Measurements from ENCODE around the gene IRF4.

Gene IRF4

DNA sequence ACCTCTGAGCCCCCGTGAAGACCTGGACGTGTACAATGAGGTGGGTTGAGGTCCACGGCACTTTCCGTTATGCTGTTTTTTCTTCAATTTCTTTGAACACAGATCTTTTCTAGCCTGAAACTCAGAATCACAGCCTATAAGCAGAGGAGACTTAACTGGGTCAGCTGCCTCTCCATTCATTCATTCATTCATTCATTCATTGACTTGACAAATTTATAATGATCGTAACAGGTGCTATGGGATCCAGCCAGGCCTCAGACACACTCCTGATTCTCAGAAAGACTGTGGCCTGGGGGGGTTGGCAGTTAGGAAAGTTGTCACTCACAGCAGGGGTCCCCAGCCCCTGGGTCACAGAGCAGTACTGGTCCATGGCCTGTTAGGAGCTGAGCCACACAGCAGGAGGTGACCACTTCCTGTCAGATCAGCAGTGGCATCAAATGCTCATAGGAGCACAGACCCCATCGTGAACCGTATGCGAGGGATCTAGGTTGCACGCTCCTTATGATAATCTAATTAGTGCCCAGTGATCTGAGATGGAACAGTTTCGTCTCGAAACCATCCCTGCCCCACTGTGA, 38.6 kb upstream of the IRF4 start:
- Histone ChIP-seq H3K27ac (ENCODE audit: extremely low read depth, low read depth, low read length) (no peak overlapping the region), H3K4me3 (ENCODE audit: low read depth, low read length) (no peak overlapping the region), H3K36me3 (ENCODE audit: control insufficient read depth in 2 of 2, insufficient read depth in 1 of 2, low read length in 2 of 2) (peaks cover 0 to 2% of the 10 kb centered on the region in 2 experiments; a peak in 1 of 3 replicates), H3K4me1 (ENCODE audit: control insufficient read depth, insufficient read depth, low read length) (0 out of 2 replicates have a peak, but pooled peaks cover 3% of the 10 kb centered on the region), H3K9me3 (ENCODE audit: control insufficient read depth, insufficient read depth, low read depth, low read length) (no peaks in the 10 kb centered on the region)
- POLR2A ChIA-PET, result no interaction called here
- CTCF ChIA-PET, result interaction anchor here (0.6 to 1.3 kb wide), 3 partner anchors 9 to 34 kb away, joined by 3 to 4 read pairs (median 3); no protein-coding TSS in a partner anchor
- TF ChIP-seq ZIC2 (tag by site-specific recombination; IDR thresholded peaks at IDR 0.05) (peak; percentile 59), ZNF394 (tag by site-specific recombination; IDR thresholded peaks at IDR 0.05; ENCODE audit: borderline replicate concordance) (no peak), KLF10 (tag by site-specific recombination; IDR thresholded peaks at IDR 0.05) (no peak), TCF7L2 (IDR thresholded peaks at IDR 0.05; ENCODE audit: borderline replicate concordance, low read depth, low read length) (no peak)

DNA sequence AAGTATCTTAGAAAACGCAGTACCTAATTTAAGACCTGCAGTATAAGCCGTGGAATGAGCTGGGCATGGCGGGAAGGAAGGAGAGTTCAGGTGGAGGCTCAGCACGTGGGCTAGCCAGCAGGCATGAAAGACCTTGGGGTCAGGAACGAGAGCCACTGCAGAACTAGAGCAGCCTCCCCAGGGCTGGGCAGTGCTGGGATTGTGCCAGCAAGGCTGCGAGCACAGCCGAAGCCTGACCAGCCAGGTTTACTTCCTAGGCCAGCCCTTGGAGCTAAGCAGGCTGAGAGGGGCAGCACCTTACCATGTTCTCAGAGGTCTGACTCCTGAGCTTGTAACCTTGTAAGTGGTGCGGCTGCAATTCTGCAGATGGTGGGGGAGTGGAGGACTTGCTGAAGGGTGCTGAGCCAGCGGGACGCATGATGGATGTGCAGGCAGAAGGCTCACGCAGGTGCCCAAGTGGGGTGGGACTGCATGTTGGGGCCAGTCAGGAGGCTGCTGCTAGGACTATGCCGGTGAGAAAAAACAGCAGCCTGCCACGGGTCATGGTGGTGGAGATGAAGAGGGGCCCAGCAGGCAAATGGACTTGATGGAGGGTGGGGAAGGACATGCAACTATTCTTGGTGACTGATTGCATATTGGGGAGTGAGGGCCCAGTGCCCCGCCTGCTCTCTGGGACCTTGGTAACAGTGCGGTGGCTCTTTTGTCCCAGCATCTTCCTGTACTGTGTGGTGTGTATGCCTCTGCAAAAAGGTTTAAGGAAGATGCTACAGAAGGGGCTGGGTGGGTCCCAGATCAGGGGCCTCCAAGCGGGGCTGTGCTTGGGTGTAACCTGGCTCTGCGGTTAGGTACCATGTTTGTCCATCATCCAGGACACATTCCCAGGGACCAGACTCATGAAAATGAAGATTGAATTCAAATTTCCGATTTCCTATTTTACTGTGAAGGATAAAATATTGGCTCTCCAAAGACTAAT, 37.6 kb upstream of the IRF4 start:
- TF ChIP-seq HOXD13 (CRISPR knock-in tag; IDR thresholded peaks at IDR 0.05; ENCODE audit: borderline replicate concordance) (0 out of 2 replicates have a peak, but pooled peaks have one; percentile 9), ZNF548 (tag by site-specific recombination; IDR thresholded peaks at IDR 0.05) (0 out of 2 replicates have a peak, but pooled peaks have one; percentile 13), HOXA7 (CRISPR knock-in tag; IDR thresholded peaks at IDR 0.05; ENCODE audit: borderline replicate concordance) (no peak)
- CTCF ChIA-PET, result interaction anchor here (0.6 to 0.8 kb wide), 2 partner anchors 8 to 35 kb away, joined by 3 read pairs; no protein-coding TSS in a partner anchor
- Histone ChIP-seq H3K4me3 (ENCODE audit: low read depth, low read length) (no peak overlapping the region), H3K36me3 (ENCODE audit: control insufficient read depth in 2 of 2, insufficient read depth in 1 of 2, low read length in 2 of 2) (no peaks in the 10 kb centered on the region), H3K27ac (ENCODE audit: extremely low read depth, low read depth, low read length) (no peak overlapping the region), H3K4me1 (ENCODE audit: control insufficient read depth, insufficient read depth, low read length) (0 out of 2 replicates have a peak, but pooled peaks cover 3% of the 10 kb centered on the region), H3K9me3 (ENCODE audit: control insufficient read depth, insufficient read depth, low read depth, low read length) (no peaks in the 10 kb centered on the region)
- POLR2A ChIA-PET, result no interaction called here

DNA sequence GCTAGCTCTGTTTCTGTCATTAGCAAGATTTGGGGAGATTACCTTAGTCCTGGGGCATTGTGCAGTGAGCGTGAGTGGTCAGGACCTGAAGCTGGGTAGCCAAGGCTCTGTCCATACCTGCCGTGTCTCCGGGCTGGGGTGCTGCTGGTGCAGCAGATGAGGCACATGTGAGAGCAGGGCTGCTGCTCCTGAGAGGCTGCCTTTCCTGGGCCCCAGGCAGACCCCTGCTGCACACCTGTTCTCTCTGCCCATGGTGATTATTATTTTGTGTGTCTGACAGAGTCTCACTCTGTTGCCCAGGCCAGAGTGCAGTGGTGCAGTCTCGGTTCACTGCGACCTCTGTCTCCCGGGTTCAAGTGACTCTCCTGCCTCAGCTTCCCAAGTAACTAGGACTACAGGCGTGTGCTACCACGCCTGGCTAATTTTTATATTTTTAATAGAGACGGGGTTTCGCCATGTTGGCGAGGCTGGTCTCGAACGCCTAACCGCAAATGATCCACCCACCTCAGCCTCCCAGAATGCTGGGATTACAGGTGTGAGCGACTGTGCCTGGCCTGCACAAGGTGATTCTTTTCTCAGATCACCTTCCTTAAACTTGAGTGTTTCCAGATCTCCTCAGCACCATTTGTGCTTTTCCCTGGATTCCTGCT, 36.8 kb upstream of the IRF4 start:
- Histone ChIP-seq H3K4me3 (ENCODE audit: low read depth, low read length) (no peak overlapping the region), H3K4me1 (ENCODE audit: control insufficient read depth, insufficient read depth, low read length) (0 out of 2 replicates have a peak, but pooled peaks cover 3% of the 10 kb centered on the region), H3K9me3 (ENCODE audit: control insufficient read depth, insufficient read depth, low read depth, low read length) (no peaks in the 10 kb centered on the region), H3K27ac (ENCODE audit: extremely low read depth, low read depth, low read length) (no peak overlapping the region), H3K36me3 (ENCODE audit: control insufficient read depth in 2 of 2, insufficient read depth in 1 of 2, low read length in 2 of 2) (no peaks in the 10 kb centered on the region)
- ChIA-PET POLR2A (no interaction called here), CTCF (interaction anchor here (0.8 kb wide), 1 partner anchor 10 kb away, joined by 5 read pairs; no protein-coding TSS in a partner anchor)
- TF ChIP-seq ZNF768 (tag by site-specific recombination; IDR thresholded peaks at IDR 0.05), result no peak
- TF ChIP-seq ZNF140 (tag by site-specific recombination; IDR thresholded peaks at IDR 0.05), result no peak
- TF ChIP-seq, protein P1, sequence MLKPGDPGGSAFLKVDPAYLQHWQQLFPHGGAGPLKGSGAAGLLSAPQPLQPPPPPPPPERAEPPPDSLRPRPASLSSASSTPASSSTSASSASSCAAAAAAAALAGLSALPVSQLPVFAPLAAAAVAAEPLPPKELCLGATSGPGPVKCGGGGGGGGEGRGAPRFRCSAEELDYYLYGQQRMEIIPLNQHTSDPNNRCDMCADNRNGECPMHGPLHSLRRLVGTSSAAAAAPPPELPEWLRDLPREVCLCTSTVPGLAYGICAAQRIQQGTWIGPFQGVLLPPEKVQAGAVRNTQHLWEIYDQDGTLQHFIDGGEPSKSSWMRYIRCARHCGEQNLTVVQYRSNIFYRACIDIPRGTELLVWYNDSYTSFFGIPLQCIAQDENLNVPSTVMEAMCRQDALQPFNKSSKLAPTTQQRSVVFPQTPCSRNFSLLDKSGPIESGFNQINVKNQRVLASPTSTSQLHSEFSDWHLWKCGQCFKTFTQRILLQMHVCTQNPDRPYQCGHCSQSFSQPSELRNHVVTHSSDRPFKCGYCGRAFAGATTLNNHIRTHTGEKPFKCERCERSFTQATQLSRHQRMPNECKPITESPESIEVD (tag by site-specific recombination; IDR thresholded peaks at IDR 0.05), result no peak
- TF ChIP-seq ZNF596 (tag by site-specific recombination; IDR thresholded peaks at IDR 0.05), result no peak
- no peak for TF ChIP-seq ZNF239 (tag by site-specific recombination; IDR thresholded peaks at IDR 0.05)
- no peak for TF ChIP-seq ZNF2 (tag by site-specific recombination; IDR thresholded peaks at IDR 0.05)
- no peak for TF ChIP-seq ZNF394 (tag by site-specific recombination; IDR thresholded peaks at IDR 0.05; ENCODE audit: borderline replicate concordance)
- no peak for TF ChIP-seq ZNF366 (tag by site-specific recombination; conservative IDR thresholded peaks at IDR 0.05)
- TF ChIP-seq, protein P2, sequence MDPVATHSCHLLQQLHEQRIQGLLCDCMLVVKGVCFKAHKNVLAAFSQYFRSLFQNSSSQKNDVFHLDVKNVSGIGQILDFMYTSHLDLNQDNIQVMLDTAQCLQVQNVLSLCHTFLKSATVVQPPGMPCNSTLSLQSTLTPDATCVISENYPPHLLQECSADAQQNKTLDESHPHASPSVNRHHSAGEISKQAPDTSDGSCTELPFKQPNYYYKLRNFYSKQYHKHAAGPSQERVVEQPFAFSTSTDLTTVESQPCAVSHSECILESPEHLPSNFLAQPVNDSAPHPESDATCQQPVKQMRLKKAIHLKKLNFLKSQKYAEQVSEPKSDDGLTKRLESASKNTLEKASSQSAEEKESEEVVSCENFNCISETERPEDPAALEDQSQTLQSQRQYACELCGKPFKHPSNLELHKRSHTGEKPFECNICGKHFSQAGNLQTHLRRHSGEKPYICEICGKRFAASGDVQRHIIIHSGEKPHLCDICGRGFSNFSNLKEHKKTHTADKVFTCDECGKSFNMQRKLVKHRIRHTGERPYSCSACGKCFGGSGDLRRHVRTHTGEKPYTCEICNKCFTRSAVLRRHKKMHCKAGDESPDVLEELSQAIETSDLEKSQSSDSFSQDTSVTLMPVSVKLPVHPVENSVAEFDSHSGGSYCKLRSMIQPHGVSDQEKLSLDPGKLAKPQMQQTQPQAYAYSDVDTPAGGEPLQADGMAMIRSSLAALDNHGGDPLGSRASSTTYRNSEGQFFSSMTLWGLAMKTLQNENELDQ (tag by site-specific recombination; IDR thresholded peaks at IDR 0.05; ENCODE audit: low read depth), result no peak
- TF ChIP-seq, protein P3, sequence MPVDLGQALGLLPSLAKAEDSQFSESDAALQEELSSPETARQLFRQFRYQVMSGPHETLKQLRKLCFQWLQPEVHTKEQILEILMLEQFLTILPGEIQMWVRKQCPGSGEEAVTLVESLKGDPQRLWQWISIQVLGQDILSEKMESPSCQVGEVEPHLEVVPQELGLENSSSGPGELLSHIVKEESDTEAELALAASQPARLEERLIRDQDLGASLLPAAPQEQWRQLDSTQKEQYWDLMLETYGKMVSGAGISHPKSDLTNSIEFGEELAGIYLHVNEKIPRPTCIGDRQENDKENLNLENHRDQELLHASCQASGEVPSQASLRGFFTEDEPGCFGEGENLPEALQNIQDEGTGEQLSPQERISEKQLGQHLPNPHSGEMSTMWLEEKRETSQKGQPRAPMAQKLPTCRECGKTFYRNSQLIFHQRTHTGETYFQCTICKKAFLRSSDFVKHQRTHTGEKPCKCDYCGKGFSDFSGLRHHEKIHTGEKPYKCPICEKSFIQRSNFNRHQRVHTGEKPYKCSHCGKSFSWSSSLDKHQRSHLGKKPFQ (tag by site-specific recombination; IDR thresholded peaks at IDR 0.05), result no peak
- no peak for TF ChIP-seq ZNF354C (tag by site-specific recombination; IDR thresholded peaks at IDR 0.05; ENCODE audit: borderline replicate concordance, low read depth)
- TF ChIP-seq ZNF324 (tag by site-specific recombination; IDR thresholded peaks at IDR 0.05), result no peak
- no peak for TF ChIP-seq ZNF747 (tag by site-specific recombination; IDR thresholded peaks at IDR 0.05)
- TF ChIP-seq SP3 (tag by site-specific recombination; IDR thresholded peaks at IDR 0.05), result no peak
- no peak for TF ChIP-seq ZNF341 (tag by site-specific recombination; IDR thresholded peaks at IDR 0.05; ENCODE audit: low read depth)
